ENCODE measurements around the gene TRABD.

- TF ChIP-seq CTCF (IDR thresholded peaks at IDR 0.05) (no peak), POLR2A (IDR thresholded peaks at IDR 0.05) (no peak), POLR2AphosphoS5 (IDR thresholded peaks at IDR 0.05) (no peak), EP300 (IDR thresholded peaks at IDR 0.05) (no peak)
Measured at GRCh38 chr22:50219800-50220602, 34.3 kb downstream of the TRABD start.
